HCT116 (cell line): ENCODE measurements around the gene JPH3. TPM values are rescaled to one million over a fixed set of nuclear protein-coding genes. Genes with fewer than 3 reads are reported as not detected.

Experiments
- ATAC-seq: fragments of 200-7000 bp; cut with Tn5 transposase; 2 replicates; pipeline ENCODE4 v1.9.1; 2020; ENCODE audit warnings: mild to moderate bottlenecking, moderate library complexity
- BruUV-seq: library from RNA; stranded (reverse); fragments of 400-500 nt; replicated peaks from 2 replicates; lab custom pipeline; 2021; lab: Mats Ljungman, UMichigan
- CTCF ChIA-PET: fragments of 300-600 bp; sonication (Branson Sonifier 250); formaldehyde crosslinking; loops from one replicate; lab custom pipeline; 2021; ENCODE audit warnings: antibody characterized with exemption; lab: Charles Lee
- POLR2A ChIA-PET: fragments of 300-600, 350-600 bp; sonication (Branson Sonifier 250); formaldehyde crosslinking; loops from one replicate; lab custom pipeline; 2021; ENCODE audit warnings: antibody characterized with exemption; lab: Charles Lee
- RAD21 ChIA-PET, 2 experiments: fragments of 300-600 bp; sonication (Branson Sonifier 250); formaldehyde crosslinking; loops; one replicate each; lab custom pipeline; 2023; ENCODE audit warnings: low total read pairs in 2 of 2; ENCODE audit not compliant: uncharacterized antibody in 2 of 2, unreplicated experiment in 2 of 2, low non-redundant PET in 1 of 2; lab: Charles Lee
- DNase-seq: peaks from one replicate; pipeline ENCODE4 v3.0.0-alpha.2; 2010; ENCODE audit warnings: low read depth, low spot score
- H2AFZ ChIP-seq: fragments of 200-600 bp; shearing (Covaris generic), sonication (generic); 2 replicates; pipeline ENCODE4 v1.6.1; 2017; ENCODE audit warnings: low read depth, mixed run types, mixed read lengths, antibody characterized with exemption, low read length; ENCODE audit not compliant: poor library complexity, severe bottlenecking
- H3K27ac ChIP-seq: 2 replicates; pipeline ENCODE4 v1.5.1; 2012; ENCODE audit warnings: low read depth, low read length
- H3K27me3 ChIP-seq: fragments of 200-600 bp; sonication (generic); 2 replicates; pipeline ENCODE4 v1.6.1; 2016; ENCODE audit warnings: mixed run types, low read length, mixed read lengths; ENCODE audit not compliant: insufficient read depth
- H3K36me3 ChIP-seq, 2 experiments: fragments of 200-500 bp in 1 of 2; fragments of 200-600 bp in 1 of 2; sonication (Bioruptor generic) in 1 of 2; sonication (generic) in 1 of 2; 2 replicates each; pipeline versions ENCODE4 v1.5.1 to v1.6.1; 2014 to 2016; ENCODE audit warnings: low read length in 2 of 2, inconsistent platforms in 1 of 2, mixed read lengths in 1 of 2, mixed run types in 1 of 2; ENCODE audit not compliant: insufficient read depth in 2 of 2, control insufficient read depth in 1 of 2
- H3K4me1 ChIP-seq, 2 experiments: fragments of 200-600 bp in 1 of 2; sonication (generic) in 1 of 2; 2 replicates each; pipeline versions ENCODE4 v1.5.1 to v1.6.1; 2012 to 2017; ENCODE audit warnings: low read length in 2 of 2, inconsistent platforms in 1 of 2, mild to moderate bottlenecking in 1 of 2, mixed read lengths in 1 of 2, mixed run types in 1 of 2, moderate library complexity in 1 of 2; ENCODE audit not compliant: insufficient read depth in 2 of 2, control insufficient read depth in 1 of 2
- H3K4me2 ChIP-seq: fragments of 200-600 bp; sonication (generic); 2 replicates; pipeline ENCODE4 v1.6.1; 2017; ENCODE audit warnings: mixed run types, low read length, mixed read lengths
- H3K4me3 ChIP-seq, 2 experiments: fragments of 200-600 bp in 1 of 2; sonication (generic) in 1 of 2; replicated peaks in 1 of 2; 2 replicates each; pipeline ENCODE4 v1.5.1; 2011 to 2016; ENCODE audit warnings: low read length in 2 of 2, control low read depth in 1 of 2, low read depth in 1 of 2, mild to moderate bottlenecking in 1 of 2, mixed read lengths in 1 of 2, mixed run types in 1 of 2
- H3K79me2 ChIP-seq: fragments of 200-600 bp; sonication (generic); 2 replicates; pipeline ENCODE4 v1.6.1; 2017; ENCODE audit warnings: mild to moderate bottlenecking, mixed run types, low read length, moderate library complexity, mixed read lengths; ENCODE audit not compliant: insufficient read depth
- H3K9ac ChIP-seq: fragments of 200-600 bp; sonication (generic); 2 replicates; pipeline ENCODE4 v1.6.1; 2016; ENCODE audit warnings: low read length, mixed read lengths
- H3K9me2 ChIP-seq: fragments of 200-600 bp; sonication (generic), shearing (Covaris generic); 2 replicates; pipeline ENCODE4 v1.6.1; 2017; ENCODE audit warnings: mixed run types, mild to moderate bottlenecking, moderate library complexity; ENCODE audit not compliant: insufficient read depth
- H3K9me3 ChIP-seq, 2 experiments: fragments of 200-500 bp in 1 of 2; fragments of 200-600 bp in 1 of 2; sonication (Bioruptor generic) in 1 of 2; sonication (generic) in 1 of 2; 2 replicates each; pipeline ENCODE4 v1.6.1; 2014 to 2017; ENCODE audit warnings: low read length in 2 of 2, mixed read lengths in 2 of 2, inconsistent platforms in 1 of 2, low read depth in 1 of 2, mild to moderate bottlenecking in 1 of 2, mixed run types in 1 of 2, moderate library complexity in 1 of 2; ENCODE audit not compliant: control insufficient read depth in 1 of 2, insufficient read depth in 1 of 2
- H4K20me1 ChIP-seq: fragments of 200-600 bp; sonication (generic), shearing (Covaris generic); 2 replicates; pipeline ENCODE4 v1.6.1; 2017; ENCODE audit warnings: mixed run types, mild to moderate bottlenecking, moderate library complexity; ENCODE audit not compliant: insufficient read depth
- CTCF ChIP-seq, 3 experiments: fragments of 200-600 bp in 1 of 3; sonication (generic) in 1 of 3; IDR thresholded peaks in 2 of 3; conservative IDR thresholded peaks in 1 of 3; 2 replicates each; pipeline ENCODE4 v1.5.1; 2012 to 2017; ENCODE audit warnings: low read depth in 2 of 3, low read length in 2 of 3, antibody characterized with exemption in 1 of 3, borderline replicate concordance in 1 of 3, control low read depth in 1 of 3, mild to moderate bottlenecking in 1 of 3, mixed read lengths in 1 of 3, mixed run types in 1 of 3, moderate library complexity in 1 of 3; ENCODE audit not compliant: insufficient read depth in 1 of 3
- EGR1 ChIP-seq: IDR thresholded peaks from 2 replicates; pipeline ENCODE4 v1.6.1; 2012; ENCODE audit warnings: low read depth
- JUND ChIP-seq: IDR thresholded peaks from 2 replicates; pipeline ENCODE4 v1.6.1; 2012
- POLR2AphosphoS5 ChIP-seq: IDR thresholded peaks from 2 replicates; pipeline ENCODE4 v1.6.1; 2011; ENCODE audit warnings: mild to moderate bottlenecking, low read depth, low read length, moderate library complexity
- SIN3A ChIP-seq: IDR thresholded peaks from 2 replicates; pipeline ENCODE4 v1.6.1; 2012; ENCODE audit warnings: low read depth
- SRF ChIP-seq: IDR thresholded peaks from 2 replicates; pipeline ENCODE4 v1.6.1; 2012; ENCODE audit warnings: low read depth
- TCF7L2 ChIP-seq: IDR thresholded peaks from 2 replicates; pipeline ENCODE4 v1.7.0; 2011; ENCODE audit warnings: borderline replicate concordance, inconsistent platforms; ENCODE audit not compliant: insufficient read depth, insufficient read length; ENCODE audit errors: extremely low read depth
- ZNF274 ChIP-seq: fragments of 200-500 bp; sonication (Bioruptor generic); IDR thresholded peaks from 2 replicates; pipeline ENCODE4 v1.6.1; 2014; ENCODE audit warnings: mild to moderate bottlenecking, low read depth, low read length, inconsistent platforms
- intact Hi-C: fragments of 100-400 bp; cut with micrococcal nuclease; formaldehyde crosslinking; loops from 2 replicates; pipeline ENCODE4 v1.10.0; 2022
- total RNA-seq: library from RNA; stranded (reverse); gene quantifications from one replicate; pipeline ENCODE4 v1.2.1, GENCODE V29; 2021; ENCODE audit not compliant: unreplicated experiment

JPH3 gene
- total RNA-seq, 1 experiment from 2014 or later, result 0.10 TPM

GRCh38 chr16:87579691-87580090 is 22.6 kb upstream of the JPH3 start:
- ChIA-PET CTCF (interaction anchor here (1.0 kb wide), 1 partner anchor 8 kb away, joined by 3 read pairs; no protein-coding TSS in a partner anchor), RAD21 (no interaction called here), POLR2A (no interaction called here)
- no peak for TF ChIP-seq SIN3A
- no peak for TF ChIP-seq TCF7L2
- no peak for TF ChIP-seq SRF
- no peaks in the 10 kb centered on the region for H3K9me3 ChIP-seq
- H4K20me1 ChIP-seq, result no peaks in the 10 kb centered on the region
- H3K9me2 ChIP-seq, result no peaks in the 10 kb centered on the region
- no peaks in the 10 kb centered on the region for H3K79me2 ChIP-seq
- no peak overlapping the region for H3K27ac ChIP-seq
- BruUV-seq, result no TSS peak
- no peak overlapping the region for H3K4me3 ChIP-seq
- no peak overlapping the region for H2AFZ ChIP-seq
- DNase-seq, result no peak
- no peak overlapping the region for H3K4me2 ChIP-seq
- H3K9ac ChIP-seq, result no peak overlapping the region
- intact Hi-C loops, result no loop called here
- H3K36me3 ChIP-seq, result no peaks in the 10 kb centered on the region
- H3K27me3 ChIP-seq, result no peaks in the 10 kb centered on the region
- H3K4me1 ChIP-seq, result peaks cover 16 to 22% of the 10 kb centered on the region in 2 experiments
- no peak for ATAC-seq

GRCh38 chr16:87580855-87581261 is 21.4 kb upstream of the JPH3 start:
- no peak overlapping the region for H3K9ac ChIP-seq
- BruUV-seq, result no TSS peak
- TF ChIP-seq CTCF (IDR thresholded peaks at IDR 0.05 in 2 of 3, conservative IDR thresholded peaks at IDR 0.05 in 1 of 3; ENCODE audit: borderline replicate concordance in 1 of 3, insufficient read depth in 1 of 3, low read depth in 2 of 3, low read length in 2 of 3), result no peak
- TF ChIP-seq POLR2AphosphoS5, result no peak
- TF ChIP-seq EGR1, result no peak
- no peak for TF ChIP-seq ZNF274
- TF ChIP-seq SRF, result no peak
- TF ChIP-seq JUND, result no peak
- no peak overlapping the region for H2AFZ ChIP-seq
- no peak overlapping the region for H3K27ac ChIP-seq
- peaks cover 12 to 22% of the 10 kb centered on the region in 2 experiments for H3K4me1 ChIP-seq
- ATAC-seq (peak; percentile 58), DNase-seq (no peak)
- RAD21 ChIA-PET, result no interaction called here
- intact Hi-C loops, result no loop called here
- H3K9me3 ChIP-seq, result no peaks in the 10 kb centered on the region
- H3K4me3 ChIP-seq, result no peak overlapping the region
- H3K4me2 ChIP-seq, result no peak overlapping the region
- H3K9me2 ChIP-seq, result no peaks in the 10 kb centered on the region
- no peaks in the 10 kb centered on the region for H3K36me3 ChIP-seq
- no peaks in the 10 kb centered on the region for H4K20me1 ChIP-seq
- POLR2A ChIA-PET, result no interaction called here
- no peaks in the 10 kb centered on the region for H3K27me3 ChIP-seq
- CTCF ChIA-PET, result no interaction called here
- H3K79me2 ChIP-seq, result no peaks in the 10 kb centered on the region
